Medulla oblongata (tissue), 1 donor: ENCODE results near the gene DIAPH1.
A peak's percentile ranks its signal among the peaks of the same experiment; 100 is the strongest.

Source experiments
- DNase-seq: peaks from one replicate; pipeline ENCODE4 v3.0.0-alpha.2; 2015; ENCODE audit errors: extremely low spot score

Gene DIAPH1

GRCh38 chr5:141618804-141619554 is at the start of gene DIAPH1:
Gene DIAPH1, minus strand, starts transcription at chr5:141619000. Its CDS starts 86 bp downstream, at chr5:141618914.
- DNase-seq: peak; percentile 92

DNA sequence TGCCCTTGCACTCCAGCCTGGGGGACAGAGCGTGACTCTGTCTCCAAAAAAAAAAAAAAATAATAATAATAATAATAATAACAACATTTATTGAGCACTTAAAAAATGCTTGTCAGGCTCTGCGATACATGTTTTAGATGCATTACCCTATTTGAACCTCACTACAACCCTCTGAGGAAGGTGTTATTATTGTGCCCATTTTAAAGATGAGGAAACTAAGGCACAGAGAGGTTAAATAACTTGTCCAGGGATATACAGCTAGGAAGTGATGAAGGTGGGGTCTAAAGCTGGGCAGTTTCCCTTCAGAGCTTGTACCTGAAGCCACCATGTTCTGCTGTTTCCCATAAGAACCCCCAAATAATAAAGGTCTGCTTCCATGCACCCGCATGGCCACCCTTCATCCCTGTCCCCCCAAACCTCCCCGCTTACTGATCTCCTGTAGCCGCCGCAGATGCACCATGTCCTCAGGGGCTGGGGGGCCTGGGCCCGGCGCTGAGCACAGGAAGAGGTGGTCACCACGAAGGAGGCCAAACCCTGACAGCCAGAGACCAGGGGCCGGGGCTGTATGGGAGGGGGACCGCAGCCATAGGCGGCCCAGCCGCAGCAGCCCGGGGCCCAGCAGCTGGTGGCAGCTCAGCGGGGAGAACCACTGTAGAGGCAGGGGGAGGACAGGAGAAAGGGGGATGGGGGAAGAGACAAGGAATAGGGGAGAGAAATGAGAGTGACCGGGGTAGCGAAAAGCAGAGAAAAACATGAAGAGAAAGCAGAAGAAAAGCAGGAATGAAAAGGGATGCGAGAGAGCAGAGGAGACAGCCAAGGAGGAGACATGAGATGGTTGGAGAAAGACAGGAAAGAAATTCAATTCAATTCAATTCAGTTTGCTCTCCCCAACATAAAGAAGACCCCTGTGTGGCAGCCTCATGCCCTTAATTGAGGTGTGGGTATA is 47.5 kb upstream of the DIAPH1 start:
- DNase-seq: no peak

DNA sequence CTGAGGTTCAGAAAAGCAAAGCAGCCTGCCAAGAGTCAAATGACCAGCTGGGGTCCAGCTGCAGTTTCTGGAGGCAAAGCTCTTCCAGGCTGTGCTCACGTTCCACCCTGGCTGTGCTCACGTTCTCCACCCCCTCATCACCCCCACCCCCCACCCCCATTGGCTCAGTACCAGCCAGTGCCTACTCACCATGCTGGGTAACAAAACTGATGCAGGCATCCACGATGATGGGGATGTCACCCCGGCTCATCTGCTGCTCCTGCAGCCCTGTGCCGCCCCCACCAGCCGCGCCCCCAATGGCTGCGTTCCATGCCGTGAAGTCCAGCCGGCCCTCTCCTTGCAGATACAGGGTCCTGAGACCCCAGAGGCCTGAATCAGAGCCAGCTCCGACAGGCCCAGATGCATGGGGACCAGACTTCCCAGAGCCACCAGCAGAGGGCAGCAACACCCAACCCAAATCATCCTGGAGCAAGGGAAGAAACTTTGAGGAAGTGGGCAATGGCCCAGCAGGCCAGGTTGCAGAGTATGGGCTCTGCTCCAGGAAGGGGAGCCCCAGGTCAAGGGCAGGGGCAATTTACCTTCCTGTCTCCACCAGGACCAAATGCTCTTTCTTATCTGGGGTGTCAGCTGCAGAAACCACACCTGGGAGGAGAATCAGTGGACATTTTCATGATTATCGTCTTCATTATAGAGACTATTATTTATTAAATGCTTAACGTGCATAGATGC is 46.1 kb upstream of the DIAPH1 start:
- DNase-seq: peak; percentile 85

DNA sequence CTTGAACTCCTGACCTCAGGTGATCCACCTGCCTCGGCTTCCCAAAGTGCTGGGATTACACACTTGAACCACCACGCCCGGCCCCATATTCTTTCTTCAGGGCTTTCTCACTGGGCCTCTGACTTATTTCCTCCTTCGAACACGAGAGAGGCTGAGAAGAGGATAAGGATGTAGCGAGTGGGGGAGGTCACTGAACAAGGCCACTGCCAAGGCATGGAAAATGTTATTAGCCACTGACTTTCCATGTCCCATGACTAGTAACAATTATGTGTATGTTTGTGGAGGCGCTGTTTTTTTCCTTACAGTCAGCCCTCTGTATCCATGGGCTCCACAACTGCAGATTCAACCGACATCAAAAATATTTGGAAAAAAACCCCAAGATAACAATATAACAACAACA is 44.7 kb upstream of the DIAPH1 start:
- no peak for DNase-seq

- no peak for DNase-seq
Observed at GRCh38 chr5:141662028-141662427, 43.2 kb upstream of the DIAPH1 start.

DNA sequence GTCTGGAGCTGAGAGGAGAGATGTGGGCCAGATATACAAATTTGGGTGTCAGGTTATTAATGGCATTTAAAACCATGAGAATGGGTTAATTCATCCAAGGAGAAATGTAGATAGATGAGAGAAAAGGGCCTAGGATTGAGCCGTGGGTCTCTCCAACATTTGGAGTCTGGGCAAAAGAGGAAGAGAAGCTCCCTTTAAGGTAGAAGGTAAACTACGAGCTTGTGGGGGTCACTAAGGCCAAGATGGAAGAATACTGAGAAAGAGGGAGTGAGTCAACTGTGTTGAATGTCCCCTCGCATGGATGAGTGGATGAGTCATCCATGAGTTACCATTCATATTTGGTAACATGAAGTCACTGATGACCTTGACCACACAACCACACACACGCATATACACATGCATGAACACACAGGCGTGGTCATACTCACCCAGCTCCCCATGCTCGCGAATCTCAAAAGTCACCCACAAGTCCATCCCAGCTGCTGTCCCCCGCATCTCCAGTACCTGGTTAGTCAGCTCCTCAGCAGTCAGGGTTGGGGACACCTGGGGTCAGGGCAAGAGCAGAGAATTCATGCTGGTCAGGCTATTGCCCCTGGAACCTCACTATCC is 39.2 kb upstream of the DIAPH1 start:
- DNase-seq: no peak

GRCh38 chr5:141657404-141657803 is 38.6 kb upstream of the DIAPH1 start:
- DNase-seq: no peak

DNA sequence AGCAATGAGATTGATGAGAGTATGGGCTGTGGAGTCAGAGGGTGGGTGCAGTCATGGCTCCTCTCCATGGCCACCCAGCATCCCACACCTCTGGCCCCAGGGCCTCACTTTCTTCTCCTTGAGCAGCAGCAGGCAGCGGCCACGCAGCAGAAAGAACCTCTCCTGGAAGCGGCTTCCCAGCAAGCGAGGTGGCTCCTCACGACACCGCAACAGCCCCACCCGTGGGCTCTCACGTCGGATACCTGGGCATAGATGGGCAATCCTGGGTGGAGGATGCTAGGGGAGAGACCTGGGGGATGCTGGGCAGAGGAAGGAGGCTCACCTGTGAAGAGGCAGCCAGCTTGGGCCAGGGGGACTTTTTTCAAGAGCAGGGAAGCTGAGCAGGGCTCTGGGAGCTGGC is 37.6 kb upstream of the DIAPH1 start:
- no peak for DNase-seq

DNA sequence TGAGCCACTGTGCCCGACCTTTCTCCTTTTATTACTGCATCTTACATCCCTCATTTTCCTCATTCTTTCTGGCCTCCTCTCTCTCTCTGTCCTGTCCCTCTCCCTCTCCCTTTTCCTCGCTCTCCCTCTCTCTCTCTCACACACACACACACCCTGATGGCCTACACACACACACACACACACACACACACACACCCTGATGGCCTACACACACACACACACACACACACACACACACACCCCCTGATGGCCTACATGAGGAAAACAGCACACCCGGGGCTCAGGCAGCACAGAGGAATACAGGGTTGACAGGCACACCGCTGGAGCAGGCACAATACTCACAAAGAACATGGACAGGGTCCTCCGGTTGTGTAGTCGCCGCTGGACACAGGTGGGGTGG is 36.2 kb upstream of the DIAPH1 start:
- DNase-seq: no peak

DNA sequence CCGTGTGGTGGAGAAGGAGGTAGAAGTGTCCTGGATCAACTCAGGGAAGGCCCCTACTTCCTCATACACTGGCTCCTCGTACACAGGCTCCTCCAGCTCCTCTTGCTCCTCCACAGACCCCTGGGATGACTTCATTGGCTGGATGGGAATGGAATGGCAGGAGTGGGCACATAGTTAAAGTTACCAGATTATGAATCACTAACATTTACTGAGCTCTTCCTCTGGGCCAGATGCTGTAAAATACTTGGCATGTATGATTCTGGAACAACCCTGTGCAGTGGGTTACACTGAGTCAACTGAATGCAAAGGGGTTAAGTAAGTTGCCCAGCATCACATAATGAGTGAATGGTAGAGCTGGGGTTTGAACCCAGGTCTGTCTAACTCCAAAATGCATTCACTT is 35.5 kb upstream of the DIAPH1 start:
- no peak for DNase-seq

- no peak for DNase-seq
Observed at GRCh38 chr5:141651728-141652105, 32.9 kb upstream of the DIAPH1 start.

GRCh38 chr5:141650851-141651727 is 32.3 kb upstream of the DIAPH1 start, which contains the start of gene FCHSD1:
Gene FCHSD1, minus strand, starts transcription at chr5:141651418. Its CDS starts 50 bp downstream, at chr5:141651368.
- DNase-seq: peak; percentile 86

DNA sequence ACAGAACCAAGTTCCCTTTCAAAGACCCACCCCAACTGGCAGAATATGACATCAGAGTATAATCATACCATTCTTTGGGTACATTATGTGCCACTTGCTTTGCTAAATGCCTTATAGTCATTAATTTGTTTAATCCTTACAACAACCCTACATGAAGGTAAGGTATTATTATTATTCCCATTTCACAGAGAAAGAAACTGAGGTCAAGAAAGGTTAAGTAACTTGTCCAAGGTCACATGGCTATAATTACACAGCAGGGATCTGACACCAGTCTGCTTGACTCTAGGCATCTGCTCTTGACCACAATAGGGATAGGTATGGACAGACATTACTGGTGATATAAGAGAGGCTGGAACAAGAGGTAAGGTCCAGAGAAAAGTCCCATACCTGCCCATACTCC is 31.2 kb upstream of the DIAPH1 start:
- DNase-seq: no peak

GRCh38 chr5:141649056-141649688 is 30.4 kb upstream of the DIAPH1 start:
- DNase-seq: no peak

- DNase-seq: no peak
Observed at GRCh38 chr5:141647851-141648250, 29.1 kb upstream of the DIAPH1 start.

DNA sequence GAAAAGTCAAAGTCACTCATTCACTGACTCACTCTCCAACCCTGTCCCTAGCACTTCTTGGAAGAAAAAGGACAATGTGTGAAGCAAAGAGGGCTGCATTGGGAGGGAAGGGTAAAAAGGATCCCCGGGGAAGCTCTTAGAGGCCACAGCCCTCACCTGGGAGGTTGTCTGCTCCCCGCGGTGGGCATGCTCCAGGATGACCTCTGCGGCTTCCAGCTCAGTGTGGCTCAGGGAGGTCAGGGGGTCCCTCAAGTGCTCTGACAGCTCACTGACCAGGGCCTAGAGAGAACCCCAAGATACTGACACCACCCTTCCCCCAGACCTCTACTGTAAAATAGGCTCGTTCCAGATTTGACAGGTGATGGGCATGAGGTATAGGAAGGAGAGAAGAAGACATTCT is 28.4 kb upstream of the DIAPH1 start:
- DNase-seq: no peak

GRCh38 chr5:141646026-141646425 is 27.2 kb upstream of the DIAPH1 start:
- no peak for DNase-seq

- no peak for DNase-seq
Observed at GRCh38 chr5:141641634-141642267, 23.0 kb upstream of the DIAPH1 start.

- no peak for DNase-seq
Observed at GRCh38 chr5:141640698-141641097, 21.9 kb upstream of the DIAPH1 start.

DNA sequence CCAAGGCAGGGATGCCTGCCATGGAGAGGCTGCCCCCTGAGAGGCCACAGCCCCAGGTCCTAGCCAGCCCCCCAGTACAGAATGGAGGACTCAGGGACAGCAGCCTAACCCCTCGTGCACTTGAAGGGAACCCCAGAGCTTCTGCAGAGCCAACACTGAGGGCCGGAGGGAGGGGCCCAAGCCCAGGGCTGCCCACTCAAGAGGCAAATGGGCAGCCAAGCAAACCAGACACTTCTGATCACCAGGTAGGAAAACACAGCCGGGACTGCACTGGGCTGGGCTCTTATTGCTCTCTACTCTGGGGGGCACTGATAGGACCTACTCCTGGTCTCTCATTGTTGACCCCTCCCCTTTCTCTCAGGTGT is 21.2 kb upstream of the DIAPH1 start:
- no peak for DNase-seq
